Esophagus (tissue), 2 donors: Measurements from ENCODE around the gene TMEM267. TPM values are rescaled to one million over a fixed set of nuclear protein-coding genes. Genes with fewer than 3 reads are reported as not detected.
"Not testable (repeated sequence)": the region's sequence is repeated elsewhere in the genome, so short reads cannot be mapped to it uniquely, and the experiment has no call there.

ENCODE experiments used
- H3K27ac ChIP-seq, 2 donors: one replicate each; pipeline ENCODE4 v1.5.1; 2013; ENCODE audit warnings: low read depth in 2 of 2, mild to moderate bottlenecking in 2 of 2, inconsistent platforms in 1 of 2, low read length in 1 of 2, moderate library complexity in 1 of 2
- H3K27me3 ChIP-seq, 2 donors: one replicate each; pipeline ENCODE4 v1.6.1; 2013; ENCODE audit warnings: low read length in 2 of 2, control low read depth in 1 of 2, mild to moderate bottlenecking in 1 of 2; ENCODE audit not compliant: insufficient read depth in 2 of 2, control insufficient read depth in 1 of 2
- H3K36me3 ChIP-seq, 2 donors: one replicate each; pipeline ENCODE4 v1.6.1; 2013; ENCODE audit warnings: low read length in 1 of 2; ENCODE audit not compliant: control insufficient read depth in 2 of 2, insufficient read depth in 2 of 2
- H3K4me1 ChIP-seq, 2 donors: one replicate each; pipeline ENCODE4 v1.6.1; 2013; ENCODE audit warnings: low read length in 1 of 2; ENCODE audit not compliant: control insufficient read depth in 2 of 2, insufficient read depth in 2 of 2
- H3K4me3 ChIP-seq, 2 donors: one replicate each; pipeline ENCODE4 v1.5.1; 2013; ENCODE audit warnings: low read length in 2 of 2, mild to moderate bottlenecking in 2 of 2, low read depth in 1 of 2, moderate library complexity in 1 of 2
- H3K9me3 ChIP-seq, 2 donors: one replicate each; pipeline ENCODE4 v1.6.1; 2013; ENCODE audit warnings: mild to moderate bottlenecking in 2 of 2, low read depth in 1 of 2, low read length in 1 of 2, moderate library complexity in 1 of 2; ENCODE audit not compliant: control insufficient read depth in 2 of 2, insufficient read depth in 1 of 2
- WGBS, 2 donors: extraction: QIAGEN DNeasy Blood & Tissue Kit; methylation state at CpG; one replicate each; pipeline ENCODE4 v1.1.7; 2013; 5-methylcytosine and 5-hydroxymethylcytosine counted together
- polyA plus RNA-seq, 2 donors: library from polyadenylated mRNA; stranded (reverse); fragments of 200-250 nt; gene quantifications; one replicate each; pipeline ENCODE4 v1.2.3, GENCODE V29; 2013
- donor health status: healthy with polysubstance abuse.
- donor health status: Bipolar disorder and iron deficiency.

TMEM267 gene
- polyA plus RNA-seq, 2 donors, result 6.0 to 7.2 TPM

DNA sequence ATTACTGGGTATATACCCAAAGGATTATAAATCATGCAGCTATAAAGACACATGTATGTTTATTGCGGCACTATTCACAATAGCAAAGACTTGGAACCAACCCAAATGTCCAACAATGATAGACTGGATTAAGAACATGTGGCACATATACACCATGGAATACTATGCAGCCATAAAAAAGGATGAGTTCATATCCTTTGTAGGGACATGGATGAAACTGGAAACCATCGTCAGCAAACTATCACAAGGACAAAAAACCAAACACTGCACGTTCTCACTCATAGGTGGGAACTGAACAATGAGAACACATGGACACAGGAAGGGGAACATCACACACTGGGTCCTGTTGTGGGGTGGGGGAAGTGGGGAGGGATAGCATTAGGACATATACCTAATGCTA lies 18.2 kb downstream of the TMEM267 start:
- H3K4me1 ChIP-seq, H3K36me3 ChIP-seq, H3K27me3 ChIP-seq, H3K9me3 ChIP-seq, H3K27ac ChIP-seq, H3K4me3 ChIP-seq: not testable (repeated sequence)
- WGBS, 2 donors, result 95 to 98% methylated on average over 3 of the region's 3 CpGs

DNA sequence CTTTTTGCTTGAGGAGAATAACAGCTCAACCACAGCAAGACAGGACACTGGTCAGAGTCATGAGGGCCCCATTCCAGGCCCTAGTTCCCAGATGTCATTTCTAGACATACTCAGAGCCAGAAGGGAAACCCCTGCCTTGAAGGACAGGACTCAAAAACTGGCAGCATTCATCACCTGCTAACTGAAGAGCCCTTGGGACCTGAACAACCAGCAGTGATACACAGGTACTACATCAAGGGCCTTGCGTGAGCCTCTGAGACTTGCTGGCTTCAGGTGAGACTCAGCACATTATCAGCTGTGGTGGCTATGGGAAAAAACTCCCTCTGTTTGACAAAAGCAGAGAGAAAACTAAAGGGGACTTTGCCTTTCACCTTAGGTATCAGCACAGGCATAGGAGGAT lies 22.6 kb downstream of the TMEM267 start:
- Histone ChIP-seq H3K4me1 (no peaks in the 10 kb centered on the region), H3K9me3 (peaks cover 0 to 3% of the 10 kb centered on the region in 2 donors), H3K27ac (no peak overlapping the region), H3K4me3 (no peak overlapping the region), H3K27me3 (no peaks in the 10 kb centered on the region), H3K36me3 (no peaks in the 10 kb centered on the region)
- 97 to 100% methylated on average over 1 of the region's 1 CpG for WGBS, 2 donors

DNA sequence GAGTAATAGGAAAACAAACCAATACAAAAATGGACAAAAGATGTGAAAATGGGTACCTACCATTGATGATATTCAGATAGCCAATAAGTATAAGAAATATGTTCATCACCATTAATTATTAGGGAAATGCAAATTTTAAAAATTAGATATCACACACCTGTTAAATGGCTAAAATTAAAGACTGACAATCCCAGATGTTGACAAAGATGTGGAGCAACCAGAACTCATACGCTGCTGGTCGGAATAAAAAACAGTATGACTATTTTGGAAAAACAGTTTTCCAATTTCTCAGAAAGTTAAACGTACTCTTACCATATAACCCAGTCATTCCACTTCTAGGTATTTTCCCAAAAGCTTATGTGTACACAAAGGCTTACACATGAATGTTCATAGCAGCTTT lies 27.1 kb downstream of the TMEM267 start:
- WGBS, 2 donors, result 90 to 94% methylated on average over 3 of the region's 3 CpGs
- H3K4me3 ChIP-seq, result no peak overlapping the region
- H3K4me1 ChIP-seq, result no peaks in the 10 kb centered on the region
- no peaks in the 10 kb centered on the region for H3K36me3 ChIP-seq
- no peak overlapping the region for H3K27ac ChIP-seq
- no peaks in the 10 kb centered on the region for H3K27me3 ChIP-seq
- peaks cover 0 to 3% of the 10 kb centered on the region in 2 donors for H3K9me3 ChIP-seq

DNA sequence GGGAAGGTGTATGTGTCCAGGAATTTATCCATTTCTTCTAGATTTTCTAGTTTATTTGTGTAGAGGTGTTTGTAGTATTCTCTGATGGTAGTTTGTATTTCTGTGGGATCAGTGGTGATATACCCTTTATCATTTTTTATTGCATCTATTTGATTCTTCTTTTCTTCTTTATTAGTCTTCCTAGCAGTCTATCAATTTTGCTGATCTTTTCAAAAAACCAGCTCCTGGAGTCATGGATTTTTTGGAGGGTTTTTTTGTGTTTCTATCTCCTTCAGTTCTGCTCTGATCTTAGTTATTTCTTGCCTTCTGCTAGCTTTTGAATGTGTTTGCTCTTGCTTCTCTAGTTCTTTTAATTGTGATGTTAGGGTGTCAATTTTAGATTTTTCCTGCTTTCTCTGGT lies 42.1 kb downstream of the TMEM267 start:
- H3K27ac ChIP-seq, H3K36me3 ChIP-seq, H3K4me1 ChIP-seq, H3K27me3 ChIP-seq, H3K4me3 ChIP-seq, H3K9me3 ChIP-seq: not testable (repeated sequence)

DNA sequence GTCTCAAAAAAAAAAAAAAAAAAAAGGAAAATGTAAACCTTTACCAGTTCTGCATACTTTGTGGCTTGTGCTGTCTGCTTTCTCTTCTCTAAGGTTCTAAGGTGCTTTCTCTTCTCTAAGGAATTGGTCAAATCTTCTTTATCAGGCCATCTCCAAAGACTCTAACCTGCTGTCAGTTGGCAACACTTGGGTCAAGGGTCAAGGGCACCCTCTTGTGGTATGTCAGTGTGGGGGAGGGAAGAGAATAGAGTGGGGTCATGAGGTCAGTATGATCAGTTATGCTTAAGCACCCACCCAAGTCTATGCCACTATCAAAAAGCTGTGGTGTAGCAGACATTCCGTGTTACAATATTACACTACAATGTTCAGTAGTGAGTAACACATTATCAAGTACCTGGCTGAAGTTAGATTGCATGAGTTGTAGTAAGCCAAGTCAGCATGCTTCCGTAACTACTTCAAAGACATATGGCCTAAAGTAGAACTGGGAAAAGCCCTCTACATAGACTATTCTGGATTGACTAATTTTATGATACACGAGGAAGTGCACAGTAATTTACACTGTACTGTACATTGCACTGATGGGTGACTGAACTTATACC lies 46.5 kb downstream of the TMEM267 start:
- 93 to 97% methylated on average over 3 of the region's 3 CpGs for WGBS, 2 donors

DNA sequence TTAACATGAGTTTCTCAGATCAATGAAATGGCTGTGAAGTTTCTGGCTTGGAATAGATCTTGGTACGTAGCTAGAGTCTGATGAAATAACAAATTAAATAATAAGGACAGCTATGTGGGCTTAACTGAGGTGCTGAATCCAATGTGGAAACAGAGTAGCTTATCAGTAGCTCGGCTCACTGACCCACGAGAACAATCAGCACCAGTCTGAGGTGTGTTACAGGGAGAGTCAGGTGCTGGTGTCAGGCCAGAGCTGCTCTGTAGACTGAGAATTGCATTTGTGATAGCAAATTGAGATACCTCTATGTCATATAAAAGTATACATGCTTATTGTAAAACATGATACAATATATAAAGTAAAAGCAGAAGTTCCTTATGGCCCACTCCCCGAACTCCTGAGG lies 50.3 kb downstream of the TMEM267 start:
- Histone ChIP-seq H3K27me3 (no peaks in the 10 kb centered on the region), H3K27ac (no peak overlapping the region), H3K9me3 (no peaks in the 10 kb centered on the region), H3K4me3 (no peak overlapping the region), H3K4me1 (no peaks in the 10 kb centered on the region), H3K36me3 (no peaks in the 10 kb centered on the region)
- WGBS, 2 donors, result 71 to 77% methylated on average over 4 of the region's 4 CpGs

More for the DNA sequence above, 46.5 kb downstream of the TMEM267 start:
- Histone ChIP-seq H3K36me3 (no peaks in the 10 kb centered on the region), H3K27me3 (no peaks in the 10 kb centered on the region), H3K4me1 (no peaks in the 10 kb centered on the region), H3K9me3 (no peaks in the 10 kb centered on the region), H3K4me3 (no peak overlapping the region), H3K27ac (no peak overlapping the region)

DNA sequence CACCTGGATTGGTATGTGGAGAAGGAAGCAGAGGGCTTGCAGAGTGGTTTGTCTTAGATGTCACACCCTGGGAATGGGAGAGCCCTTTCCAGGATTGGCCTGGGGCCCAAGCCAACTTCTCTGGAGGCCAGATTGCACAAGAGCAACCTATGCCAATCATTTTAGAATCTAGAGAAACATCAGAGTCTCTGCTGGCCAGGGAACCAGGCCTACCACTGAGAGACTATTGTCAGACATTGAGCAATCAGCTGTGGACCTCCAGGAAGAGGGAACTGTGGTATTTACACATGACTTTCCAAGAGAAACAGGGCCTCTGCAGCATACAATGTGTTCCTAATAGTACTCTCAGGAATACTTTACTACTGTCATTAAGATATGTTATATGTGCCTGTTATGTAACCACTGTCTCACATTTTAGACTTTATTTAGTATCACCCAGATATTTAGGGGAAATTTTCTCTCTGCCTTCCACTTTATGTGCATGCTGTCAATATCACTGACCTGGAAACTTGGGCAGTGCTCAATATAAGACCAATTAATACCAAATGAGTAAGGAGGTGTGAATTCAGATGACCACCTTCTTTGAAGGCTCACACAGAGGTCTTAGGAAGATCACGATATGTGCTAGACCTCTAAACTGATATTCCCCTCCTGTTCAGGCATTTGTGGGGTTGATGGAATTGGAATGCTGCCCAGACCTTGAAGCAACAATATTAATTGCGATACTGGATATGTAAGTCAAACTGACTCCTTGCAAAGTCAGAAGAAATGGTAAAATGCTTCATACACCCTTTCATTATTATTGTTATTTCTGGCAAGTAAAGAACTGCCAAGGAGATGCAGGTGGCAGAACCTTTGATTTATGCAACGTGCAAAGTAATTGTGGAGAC lies 50.9 kb downstream of the TMEM267 start:
- 53% methylated on average over 3 of the region's 3 CpGs for WGBS, 2 donors
- no peak overlapping the region for H3K4me3 ChIP-seq

DNA sequence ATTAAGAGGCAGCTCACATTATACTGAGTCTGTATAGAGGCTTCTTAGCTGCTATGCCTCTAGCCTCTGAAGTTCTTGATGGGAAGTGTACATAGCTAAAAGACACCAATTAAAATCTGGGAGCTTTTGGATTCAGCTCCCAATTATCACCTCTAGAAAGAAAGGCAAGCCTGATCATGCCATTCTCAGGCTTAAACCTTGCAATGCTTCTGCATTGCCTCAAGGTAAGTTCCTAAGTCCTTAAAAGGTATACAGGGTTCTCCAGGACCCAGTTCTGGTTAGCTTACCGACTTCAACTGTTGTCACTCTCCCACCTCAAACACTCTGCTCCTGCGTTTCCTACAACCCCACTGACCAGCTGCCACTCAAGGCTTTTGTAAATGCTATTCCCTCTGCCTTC lies 54.0 kb downstream of the TMEM267 start:
- Histone ChIP-seq H3K27me3 (no peaks in the 10 kb centered on the region), H3K4me1 (no peaks in the 10 kb centered on the region), H3K9me3 (no peaks in the 10 kb centered on the region), H3K36me3 (no peaks in the 10 kb centered on the region), H3K4me3 (no peak overlapping the region), H3K27ac (no peak overlapping the region)
- WGBS, 2 donors, result 55 to 79% methylated on average over 2 of the region's 2 CpGs

More for the DNA sequence above, 50.9 kb downstream of the TMEM267 start:
- Histone ChIP-seq H3K27ac (peak overlapping the region in 1 of 2 donors; percentile 8), H3K9me3 (no peaks in the 10 kb centered on the region), H3K4me1 (no peaks in the 10 kb centered on the region), H3K36me3 (no peaks in the 10 kb centered on the region), H3K27me3 (no peaks in the 10 kb centered on the region)

DNA sequence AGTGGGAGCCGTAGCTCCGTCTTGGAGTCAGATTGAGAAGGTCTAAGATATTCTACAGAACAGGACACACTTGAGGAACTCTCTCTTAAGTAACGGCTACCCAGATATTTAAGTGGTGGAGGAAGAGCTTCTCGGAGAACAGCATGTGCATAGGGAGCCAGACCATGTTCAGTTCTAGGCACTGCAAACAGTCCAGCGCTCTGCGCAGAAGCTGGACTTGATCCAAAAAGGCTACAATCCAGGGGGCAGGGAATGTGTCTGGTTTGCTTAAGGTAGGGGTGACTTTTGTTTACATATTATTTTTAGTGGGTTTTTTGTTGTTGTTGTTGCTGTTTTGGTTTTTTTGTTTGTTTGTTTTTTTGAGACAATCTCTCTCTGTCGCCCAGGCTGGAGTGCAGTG lies 54.6 kb downstream of the TMEM267 start:
- Histone ChIP-seq H3K27ac (no peak overlapping the region), H3K4me3 (no peak overlapping the region), H3K9me3 (no peaks in the 10 kb centered on the region), H3K36me3 (no peaks in the 10 kb centered on the region), H3K4me1 (no peaks in the 10 kb centered on the region), H3K27me3 (no peaks in the 10 kb centered on the region)
- 85 to 91% methylated on average over 7 of the region's 7 CpGs for WGBS, 2 donors

DNA sequence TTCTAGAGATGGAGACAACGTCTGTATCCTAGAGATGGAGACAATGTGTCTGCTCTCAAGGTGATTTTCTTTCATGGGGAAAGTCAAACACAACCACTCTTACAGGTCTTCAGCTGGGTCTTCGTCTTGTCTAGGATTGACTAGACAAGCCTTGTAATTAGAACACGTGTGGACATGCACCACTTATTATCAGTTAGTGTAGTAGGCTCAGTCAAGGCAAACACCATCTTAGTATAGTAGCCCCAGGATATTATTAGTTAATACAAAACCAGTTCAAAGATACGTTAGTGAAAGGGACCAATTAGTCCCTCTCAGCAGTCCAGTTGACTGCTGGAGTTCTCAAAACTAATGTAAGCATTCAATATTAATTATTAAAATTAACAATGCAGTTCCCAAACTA lies 56.4 kb downstream of the TMEM267 start:
- Histone ChIP-seq H3K4me1 (no peaks in the 10 kb centered on the region), H3K4me3 (no peak overlapping the region), H3K9me3 (no peaks in the 10 kb centered on the region), H3K27me3 (no peaks in the 10 kb centered on the region), H3K27ac (no peak overlapping the region), H3K36me3 (no peaks in the 10 kb centered on the region)
- 55 to 64% methylated on average over 4 of the region's 4 CpGs for WGBS, 2 donors
